ENCODE results near the gene ATRN. TPM values are rescaled to one million over a fixed set of nuclear protein-coding genes. Genes with fewer than 3 reads are reported as not detected.

The ATRN gene
- total RNA-seq, 1 donor from 2014 or later: 8.6 TPM

- intact Hi-C loops (cut with DNase I): no loop called here
- H3K4me1 ChIP-seq: no peaks in the 10 kb centered on the region
- no peaks in the 10 kb centered on the region for H3K36me3 ChIP-seq
- H3K27me3 ChIP-seq: no peaks in the 10 kb centered on the region
- H3K4me3 ChIP-seq: no peak overlapping the region
- no peak for TF ChIP-seq CTCF (IDR thresholded peaks at IDR 0.05)
- no peak for DNase-seq (ENCODE audit: low spot score in 2 of 2)
- no peaks in the 10 kb centered on the region for H3K9me3 ChIP-seq
- no peak overlapping the region for H3K27ac ChIP-seq
These were observed 9.5 kb upstream of the ATRN start for GRCh38 chr20:3461211-3461771.

DNA sequence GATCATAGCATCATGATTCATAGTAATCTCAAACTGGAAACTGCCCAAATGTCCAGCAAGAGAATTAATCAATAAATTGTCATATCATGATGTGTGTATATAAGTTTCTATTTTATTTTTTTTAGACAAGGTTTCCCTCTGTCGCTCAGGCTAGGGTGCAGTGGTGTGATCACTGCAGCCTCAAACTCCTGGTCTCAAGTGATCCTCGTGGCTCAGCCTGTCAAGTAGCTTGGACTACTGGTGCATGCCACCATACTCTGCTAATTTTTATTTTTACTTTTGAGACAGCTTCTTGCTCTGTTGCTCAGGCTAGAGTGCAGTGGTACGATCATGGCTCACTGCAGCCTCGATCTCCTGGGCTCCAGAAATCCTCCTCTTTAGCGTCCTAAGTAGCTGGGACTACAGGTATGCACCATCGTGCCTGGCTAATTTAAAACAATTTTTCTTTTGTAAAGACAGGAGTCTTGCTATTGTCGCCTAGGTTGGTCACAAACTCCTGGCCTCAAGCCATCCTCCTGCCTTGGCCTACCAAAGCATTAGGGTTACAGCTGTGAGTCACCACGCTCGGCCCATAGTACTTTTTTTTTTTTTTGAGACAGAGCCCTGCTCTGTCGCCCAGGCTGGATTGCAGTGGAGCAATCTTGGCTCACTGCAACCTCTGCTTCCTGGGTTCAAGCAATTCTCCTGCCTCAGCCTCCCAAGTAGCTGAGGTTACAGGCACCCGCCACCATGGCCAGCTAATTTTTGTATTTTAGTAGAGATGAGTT is 8.7 kb upstream of the ATRN start:
- TF ChIP-seq CTCF (IDR thresholded peaks at IDR 0.05): no peak
- no peak overlapping the region for H3K27ac ChIP-seq
- H3K4me3 ChIP-seq: no peak overlapping the region
- H3K9me3 ChIP-seq: no peaks in the 10 kb centered on the region
- H3K4me1 ChIP-seq: no peaks in the 10 kb centered on the region
- no peaks in the 10 kb centered on the region for H3K27me3 ChIP-seq
- intact Hi-C loops (cut with DNase I): no loop called here
- no peak for DNase-seq (ENCODE audit: low spot score in 2 of 2)
- no peaks in the 10 kb centered on the region for H3K36me3 ChIP-seq

GRCh38 chr20:3464166-3464565 is 6.7 kb upstream of the ATRN start:
- H3K36me3 ChIP-seq: no peaks in the 10 kb centered on the region
- TF ChIP-seq CTCF (IDR thresholded peaks at IDR 0.05): no peak
- H3K27ac ChIP-seq: no peak overlapping the region
- H3K27me3 ChIP-seq: no peaks in the 10 kb centered on the region
- DNase-seq (ENCODE audit: low spot score in 2 of 2): no peak
- H3K4me1 ChIP-seq: no peaks in the 10 kb centered on the region
- intact Hi-C loops (cut with DNase I): no loop called here
- H3K4me3 ChIP-seq: no peak overlapping the region
- H3K9me3 ChIP-seq: no peaks in the 10 kb centered on the region

DNA sequence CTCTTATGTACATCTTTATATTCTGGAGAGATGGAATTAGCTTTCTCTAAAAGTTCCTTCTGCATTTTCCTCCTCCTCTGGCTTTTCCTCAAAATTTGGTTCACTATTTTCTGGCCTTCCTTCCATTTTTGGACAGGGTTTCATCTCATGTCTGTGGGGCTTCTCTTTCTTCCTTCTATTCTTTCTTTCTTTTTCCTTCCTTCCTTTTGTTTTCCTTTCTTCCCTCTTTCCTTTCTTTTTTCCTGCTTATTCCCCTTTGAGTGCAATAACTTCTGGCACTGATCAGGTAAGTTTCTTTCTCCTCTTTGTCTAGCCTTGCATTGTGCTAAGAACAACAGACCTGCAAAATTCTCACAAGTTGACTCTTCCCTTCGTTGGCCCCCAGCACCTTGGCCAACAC is 5.5 kb upstream of the ATRN start:
- Histone ChIP-seq H3K27ac (no peak overlapping the region), H3K36me3 (no peaks in the 10 kb centered on the region), H3K27me3 (no peaks in the 10 kb centered on the region), H3K4me3 (no peak overlapping the region), H3K9me3 (no peaks in the 10 kb centered on the region), H3K4me1 (no peaks in the 10 kb centered on the region)
- intact Hi-C loops (cut with DNase I): no loop called here
- DNase-seq (ENCODE audit: low spot score in 2 of 2): no peak
- no peak for TF ChIP-seq CTCF (IDR thresholded peaks at IDR 0.05)

- H3K36me3 ChIP-seq: no peaks in the 10 kb centered on the region
- H3K4me1 ChIP-seq: peaks cover 12 to 23% of the 10 kb centered on the region in 2 donors
- H3K27ac ChIP-seq: peak overlapping the region; percentile 70 to 85
- H3K4me3 ChIP-seq: peak overlapping the region; percentile 93 to 99
- DNase-seq (ENCODE audit: low spot score in 2 of 2): no peak
- no peak for TF ChIP-seq CTCF (IDR thresholded peaks at IDR 0.05)
- intact Hi-C loops (cut with DNase I): loop anchor here (2.0 to 10.0 kb wide), 3 partner anchors 61 to 298 kb away; partner anchors contain the start of genes ADAM33 and LZTS3
- no peaks in the 10 kb centered on the region for H3K27me3 ChIP-seq
- no peaks in the 10 kb centered on the region for H3K9me3 ChIP-seq
These were observed 601 bp upstream of the ATRN start for GRCh38 chr20:3470208-3470626.
